HCT116 (cell line): ENCODE measurements around the gene CUL9. TPM values are rescaled to one million over a fixed set of nuclear protein-coding genes. Genes with fewer than 3 reads are reported as not detected.

Experiments used
- ATAC-seq: fragments of 200-7000 bp; cut with Tn5 transposase; 2 replicates; pipeline ENCODE4 v1.9.1; 2020; ENCODE audit warnings: mild to moderate bottlenecking, moderate library complexity
- BruUV-seq: library from RNA; stranded (reverse); fragments of 400-500 nt; replicated peaks from 2 replicates; lab custom pipeline; 2021; lab: Mats Ljungman, UMichigan
- CTCF ChIA-PET: fragments of 300-600 bp; sonication (Branson Sonifier 250); formaldehyde crosslinking; loops from one replicate; lab custom pipeline; 2021; ENCODE audit warnings: antibody characterized with exemption; lab: Charles Lee
- POLR2A ChIA-PET: fragments of 300-600, 350-600 bp; sonication (Branson Sonifier 250); formaldehyde crosslinking; loops from one replicate; lab custom pipeline; 2021; ENCODE audit warnings: antibody characterized with exemption; lab: Charles Lee
- RAD21 ChIA-PET, 2 experiments: fragments of 300-600 bp; sonication (Branson Sonifier 250); formaldehyde crosslinking; loops; one replicate each; lab custom pipeline; 2023; ENCODE audit warnings: low total read pairs in 2 of 2; ENCODE audit not compliant: uncharacterized antibody in 2 of 2, unreplicated experiment in 2 of 2, low non-redundant PET in 1 of 2; lab: Charles Lee
- DNase-seq: peaks from one replicate; pipeline ENCODE4 v3.0.0-alpha.2; 2010; ENCODE audit warnings: low read depth, low spot score
- H2AFZ ChIP-seq: fragments of 200-600 bp; shearing (Covaris generic), sonication (generic); 2 replicates; pipeline ENCODE4 v1.6.1; 2017; ENCODE audit warnings: low read depth, mixed run types, mixed read lengths, antibody characterized with exemption, low read length; ENCODE audit not compliant: poor library complexity, severe bottlenecking
- H3K27ac ChIP-seq: 2 replicates; pipeline ENCODE4 v1.5.1; 2012; ENCODE audit warnings: low read depth, low read length
- H3K27me3 ChIP-seq: fragments of 200-600 bp; sonication (generic); 2 replicates; pipeline ENCODE4 v1.6.1; 2016; ENCODE audit warnings: mixed run types, low read length, mixed read lengths; ENCODE audit not compliant: insufficient read depth
- H3K36me3 ChIP-seq, 2 experiments: fragments of 200-500 bp in 1 of 2; fragments of 200-600 bp in 1 of 2; sonication (Bioruptor generic) in 1 of 2; sonication (generic) in 1 of 2; 2 replicates each; pipeline versions ENCODE4 v1.5.1 to v1.6.1; 2014 to 2016; ENCODE audit warnings: low read length in 2 of 2, inconsistent platforms in 1 of 2, mixed read lengths in 1 of 2, mixed run types in 1 of 2; ENCODE audit not compliant: insufficient read depth in 2 of 2, control insufficient read depth in 1 of 2
- H3K4me1 ChIP-seq, 2 experiments: fragments of 200-600 bp in 1 of 2; sonication (generic) in 1 of 2; 2 replicates each; pipeline versions ENCODE4 v1.5.1 to v1.6.1; 2012 to 2017; ENCODE audit warnings: low read length in 2 of 2, inconsistent platforms in 1 of 2, mild to moderate bottlenecking in 1 of 2, mixed read lengths in 1 of 2, mixed run types in 1 of 2, moderate library complexity in 1 of 2; ENCODE audit not compliant: insufficient read depth in 2 of 2, control insufficient read depth in 1 of 2
- H3K4me2 ChIP-seq: fragments of 200-600 bp; sonication (generic); 2 replicates; pipeline ENCODE4 v1.6.1; 2017; ENCODE audit warnings: mixed run types, low read length, mixed read lengths
- H3K4me3 ChIP-seq, 2 experiments: fragments of 200-600 bp in 1 of 2; sonication (generic) in 1 of 2; replicated peaks in 1 of 2; 2 replicates each; pipeline ENCODE4 v1.5.1; 2011 to 2016; ENCODE audit warnings: low read length in 2 of 2, control low read depth in 1 of 2, low read depth in 1 of 2, mild to moderate bottlenecking in 1 of 2, mixed read lengths in 1 of 2, mixed run types in 1 of 2
- H3K79me2 ChIP-seq: fragments of 200-600 bp; sonication (generic); 2 replicates; pipeline ENCODE4 v1.6.1; 2017; ENCODE audit warnings: mild to moderate bottlenecking, mixed run types, low read length, moderate library complexity, mixed read lengths; ENCODE audit not compliant: insufficient read depth
- H3K9ac ChIP-seq: fragments of 200-600 bp; sonication (generic); 2 replicates; pipeline ENCODE4 v1.6.1; 2016; ENCODE audit warnings: low read length, mixed read lengths
- H3K9me2 ChIP-seq: fragments of 200-600 bp; sonication (generic), shearing (Covaris generic); 2 replicates; pipeline ENCODE4 v1.6.1; 2017; ENCODE audit warnings: mixed run types, mild to moderate bottlenecking, moderate library complexity; ENCODE audit not compliant: insufficient read depth
- H3K9me3 ChIP-seq, 2 experiments: fragments of 200-500 bp in 1 of 2; fragments of 200-600 bp in 1 of 2; sonication (Bioruptor generic) in 1 of 2; sonication (generic) in 1 of 2; 2 replicates each; pipeline ENCODE4 v1.6.1; 2014 to 2017; ENCODE audit warnings: low read length in 2 of 2, mixed read lengths in 2 of 2, inconsistent platforms in 1 of 2, low read depth in 1 of 2, mild to moderate bottlenecking in 1 of 2, mixed run types in 1 of 2, moderate library complexity in 1 of 2; ENCODE audit not compliant: control insufficient read depth in 1 of 2, insufficient read depth in 1 of 2
- H4K20me1 ChIP-seq: fragments of 200-600 bp; sonication (generic), shearing (Covaris generic); 2 replicates; pipeline ENCODE4 v1.6.1; 2017; ENCODE audit warnings: mixed run types, mild to moderate bottlenecking, moderate library complexity; ENCODE audit not compliant: insufficient read depth
- EGR1 ChIP-seq: IDR thresholded peaks from 2 replicates; pipeline ENCODE4 v1.6.1; 2012; ENCODE audit warnings: low read depth
- EZH2phosphoT487 ChIP-seq: fragments of 200-600 bp; IDR thresholded peaks from 2 replicates; pipeline ENCODE4 v1.6.1; 2018; ENCODE audit warnings: antibody characterized with exemption, borderline replicate concordance
- FOSL1 ChIP-seq: IDR thresholded peaks from 2 replicates; pipeline ENCODE4 v1.6.1; 2012; ENCODE audit warnings: low read depth
- JUND ChIP-seq: IDR thresholded peaks from 2 replicates; pipeline ENCODE4 v1.6.1; 2012
- POLR2A ChIP-seq: IDR thresholded peaks from 2 replicates; pipeline ENCODE4 v1.7.0; 2011; ENCODE audit warnings: borderline replicate concordance; ENCODE audit not compliant: insufficient read depth, insufficient read length; ENCODE audit errors: extremely low read depth
- RAD21 ChIP-seq: IDR thresholded peaks from 2 replicates; pipeline ENCODE4 v1.6.1; 2012; ENCODE audit warnings: low read depth, mild to moderate bottlenecking
- REST ChIP-seq: IDR thresholded peaks from 2 replicates; pipeline ENCODE4 v1.6.1; 2012; ENCODE audit warnings: low read depth
- SIN3A ChIP-seq: IDR thresholded peaks from 2 replicates; pipeline ENCODE4 v1.6.1; 2012; ENCODE audit warnings: low read depth
- TCF7L2 ChIP-seq: IDR thresholded peaks from 2 replicates; pipeline ENCODE4 v1.7.0; 2011; ENCODE audit warnings: borderline replicate concordance, inconsistent platforms; ENCODE audit not compliant: insufficient read depth, insufficient read length; ENCODE audit errors: extremely low read depth
- ZFX ChIP-seq: fragments of 450-650 bp; IDR thresholded peaks from 2 replicates; pipeline ENCODE4 v1.6.1; 2017
- intact Hi-C: fragments of 100-400 bp; cut with micrococcal nuclease; formaldehyde crosslinking; loops from 2 replicates; pipeline ENCODE4 v1.10.0; 2022
- total RNA-seq: library from RNA; stranded (reverse); gene quantifications from one replicate; pipeline ENCODE4 v1.2.1, GENCODE V29; 2021; ENCODE audit not compliant: unreplicated experiment

The CUL9 gene
- total RNA-seq, 1 experiment from 2014 or later: 36.5 TPM

- Histone ChIP-seq H3K9ac (no peak overlapping the region), H3K4me2 (no peak overlapping the region), H3K27me3 (no peaks in the 10 kb centered on the region), H3K4me3 (no peak overlapping the region), H4K20me1 (no peaks in the 10 kb centered on the region), H3K9me2 (no peaks in the 10 kb centered on the region), H3K27ac (no peak overlapping the region), H3K4me1 (peaks cover 2 to 28% of the 10 kb centered on the region in 2 experiments; a peak in 3 of 4 replicates), H3K79me2 (peaks cover 6% of the 10 kb centered on the region), H3K36me3 (peaks cover 2 to 7% of the 10 kb centered on the region in 2 experiments; a peak in 2 of 4 replicates), H2AFZ (no peak overlapping the region), H3K9me3 (no peaks in the 10 kb centered on the region)
- no peak for DNase-seq
- intact Hi-C loops: no loop called here
- ChIA-PET POLR2A (no interaction called here), RAD21 (no interaction called here), CTCF (no interaction called here)
- no peak for ATAC-seq
- TSS peak; percentile 31 for BruUV-seq
- TF ChIP-seq JUND: no peak
- TF ChIP-seq ZFX: no peak
- TF ChIP-seq SIN3A: no peak
- TF ChIP-seq FOSL1: no peak
- no peak for TF ChIP-seq EGR1
- TF ChIP-seq RAD21: no peak
- no peak for TF ChIP-seq REST
- TF ChIP-seq POLR2A: no peak
- no peak for TF ChIP-seq EZH2phosphoT487
- TF ChIP-seq TCF7L2: no peak
Measured at GRCh38 chr6:43184268-43184985, 2.4 kb downstream of the CUL9 start.
